Measurements from ENCODE around the gene ALG12.

Gene ALG12

GRCh38 chr22:49926916-49927315 lies 8.7 kb upstream of the ALG12 start:
- no peak overlapping the region for H3K4me3 ChIP-seq (ENCODE audit: low read length)
- DNase-seq (ENCODE audit: low read depth), result no peak
- no peak for TF ChIP-seq CTCF (IDR thresholded peaks at IDR 0.05; ENCODE audit: insufficient read depth, low read depth, low read length, missing control alignments)

GRCh38 chr22:49925525-49926128 lies 7.4 kb upstream of the ALG12 start:
- DNase-seq (ENCODE audit: low read depth), result no peak
- TF ChIP-seq CTCF (IDR thresholded peaks at IDR 0.05; ENCODE audit: insufficient read depth, low read depth, low read length, missing control alignments), result no peak
- H3K4me3 ChIP-seq (ENCODE audit: low read length), result no peak overlapping the region

GRCh38 chr22:49924113-49924833 lies 6.0 kb upstream of the ALG12 start:
- no peak overlapping the region for H3K4me3 ChIP-seq (ENCODE audit: low read length)
- TF ChIP-seq CTCF (IDR thresholded peaks at IDR 0.05; ENCODE audit: insufficient read depth, low read depth, low read length, missing control alignments), result no peak
- no peak for DNase-seq (ENCODE audit: low read depth)

- no peak for TF ChIP-seq CTCF (IDR thresholded peaks at IDR 0.05; ENCODE audit: insufficient read depth, low read depth, low read length, missing control alignments)
- no peak for DNase-seq (ENCODE audit: low read depth)
- no peak overlapping the region for H3K4me3 ChIP-seq (ENCODE audit: low read length)
These were observed 5.2 kb upstream of the ALG12 start for GRCh38 chr22:49923445-49923844.

GRCh38 chr22:49922926-49923325 lies 4.7 kb upstream of the ALG12 start:
- no peak overlapping the region for H3K4me3 ChIP-seq (ENCODE audit: low read length)
- TF ChIP-seq CTCF (IDR thresholded peaks at IDR 0.05; ENCODE audit: insufficient read depth, low read depth, low read length, missing control alignments), result no peak
- DNase-seq (ENCODE audit: low read depth), result no peak

- DNase-seq (ENCODE audit: low read depth), result peak; percentile 48
- TF ChIP-seq CTCF (IDR thresholded peaks at IDR 0.05; ENCODE audit: insufficient read depth, low read depth, low read length, missing control alignments), result no peak
- H3K4me3 ChIP-seq (ENCODE audit: low read length), result no peak overlapping the region
These were observed 4.2 kb upstream of the ALG12 start for GRCh38 chr22:49922484-49922883.
